ENCODE data around the gene CTNS.
A peak's percentile ranks its signal among the peaks of the same experiment; 100 is the strongest.

CTNS gene

DNA sequence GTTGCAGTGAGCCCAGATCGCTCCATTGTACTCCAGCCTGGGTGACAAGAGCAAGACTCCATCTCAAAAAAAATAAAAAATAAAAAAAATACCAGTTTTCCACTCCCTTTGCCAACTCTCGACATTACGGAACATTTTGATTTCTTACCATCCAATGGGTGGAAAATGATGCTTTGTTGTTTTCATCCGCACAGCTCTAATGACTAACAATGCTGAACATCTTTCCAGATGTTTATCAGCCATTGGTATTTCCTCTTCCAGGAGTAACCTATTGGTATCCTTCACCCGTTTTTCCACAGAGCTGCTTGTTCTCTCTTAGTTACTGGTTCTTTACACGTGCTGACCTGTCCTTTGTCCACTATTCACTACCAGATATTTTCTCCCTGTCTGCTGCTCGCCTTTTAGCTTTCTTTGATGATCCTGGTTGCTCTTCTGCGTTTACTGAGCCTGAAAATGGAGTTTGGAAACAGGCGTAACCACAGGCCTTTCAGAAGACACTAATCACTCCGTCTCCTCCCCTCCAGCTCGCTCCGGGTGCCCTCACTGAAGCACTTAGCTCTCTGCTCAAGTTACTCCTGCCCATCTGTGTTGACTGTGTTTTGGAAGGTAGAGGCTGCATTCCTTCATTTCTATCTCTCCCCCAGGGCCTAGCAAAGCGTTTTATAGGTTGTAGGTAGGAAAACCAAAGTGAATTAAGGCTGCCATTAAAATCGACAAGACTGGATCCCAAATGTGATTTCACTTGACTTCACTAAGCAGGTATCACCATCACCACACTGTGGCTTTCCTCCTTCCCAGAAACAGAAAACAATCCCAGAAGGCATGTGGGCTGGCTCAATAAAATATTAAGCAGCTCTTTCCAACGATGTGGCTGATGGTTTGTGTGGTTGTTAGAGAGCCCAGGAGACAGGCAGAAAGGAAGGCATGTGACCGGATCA, 9.5 kb upstream of the CTNS start:
- no peak for DNase-seq

DNA sequence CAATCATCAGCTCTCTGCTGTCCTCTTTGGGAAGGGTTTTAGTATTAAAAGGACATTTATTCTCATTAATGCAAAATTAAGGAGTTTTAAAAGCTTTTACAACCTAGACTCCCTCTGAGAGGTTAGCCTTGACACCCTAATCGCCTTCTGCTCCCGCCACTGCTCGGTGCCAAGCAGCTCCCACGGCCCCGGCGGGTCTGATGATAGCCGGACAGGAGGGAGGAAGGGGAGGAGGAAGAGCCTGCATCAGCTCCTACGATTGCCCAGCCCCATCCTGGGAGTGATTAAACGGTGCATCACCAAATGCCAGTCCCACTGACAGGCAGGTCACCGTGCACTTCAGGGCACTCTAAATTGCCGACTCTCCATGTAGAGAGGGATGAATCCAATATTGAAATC, 8.8 kb upstream of the CTNS start:
- DNase-seq, result no peak

DNA sequence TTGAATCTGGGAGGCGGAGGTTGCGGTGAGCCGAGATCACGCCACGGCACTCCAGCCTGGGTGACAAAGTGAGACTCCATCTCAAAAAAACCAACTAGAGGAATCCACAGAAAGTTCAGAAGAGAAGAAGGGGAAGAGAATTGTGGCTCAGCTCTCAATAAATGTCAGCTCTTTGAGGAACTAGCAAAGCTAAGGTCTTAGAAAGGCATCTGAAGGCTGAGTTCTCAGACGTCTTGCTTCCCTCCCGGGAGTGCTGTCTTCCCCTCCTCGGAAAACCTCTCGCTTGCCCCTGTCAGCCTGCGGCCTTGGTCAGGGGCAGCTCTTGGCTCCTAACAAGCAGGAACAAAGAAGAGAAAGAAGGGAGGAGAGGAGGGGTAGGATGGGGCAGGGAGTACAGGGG, 5.8 kb upstream of the CTNS start:
- no peak for DNase-seq

DNA sequence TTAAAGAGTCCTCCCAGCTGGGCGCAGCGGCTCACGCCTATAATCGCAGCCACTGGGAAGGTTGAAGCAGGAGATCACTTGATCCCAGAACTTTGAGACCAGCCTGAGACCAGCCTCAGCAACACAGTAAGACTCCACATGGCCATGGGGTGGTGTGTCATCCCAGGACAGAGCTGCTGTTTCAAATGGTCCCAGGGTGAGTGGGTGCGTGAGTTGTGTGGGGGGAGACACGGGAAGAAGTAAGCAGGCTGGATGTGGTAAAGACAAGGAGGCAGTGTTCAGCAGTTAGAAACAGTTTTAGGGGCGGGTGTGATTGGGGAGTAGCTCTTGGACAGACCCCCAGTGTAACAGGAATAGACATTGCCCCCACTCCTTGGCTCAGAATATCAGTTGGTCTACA, 4.3 kb upstream of the CTNS start:
- DNase-seq, result no peak

DNA sequence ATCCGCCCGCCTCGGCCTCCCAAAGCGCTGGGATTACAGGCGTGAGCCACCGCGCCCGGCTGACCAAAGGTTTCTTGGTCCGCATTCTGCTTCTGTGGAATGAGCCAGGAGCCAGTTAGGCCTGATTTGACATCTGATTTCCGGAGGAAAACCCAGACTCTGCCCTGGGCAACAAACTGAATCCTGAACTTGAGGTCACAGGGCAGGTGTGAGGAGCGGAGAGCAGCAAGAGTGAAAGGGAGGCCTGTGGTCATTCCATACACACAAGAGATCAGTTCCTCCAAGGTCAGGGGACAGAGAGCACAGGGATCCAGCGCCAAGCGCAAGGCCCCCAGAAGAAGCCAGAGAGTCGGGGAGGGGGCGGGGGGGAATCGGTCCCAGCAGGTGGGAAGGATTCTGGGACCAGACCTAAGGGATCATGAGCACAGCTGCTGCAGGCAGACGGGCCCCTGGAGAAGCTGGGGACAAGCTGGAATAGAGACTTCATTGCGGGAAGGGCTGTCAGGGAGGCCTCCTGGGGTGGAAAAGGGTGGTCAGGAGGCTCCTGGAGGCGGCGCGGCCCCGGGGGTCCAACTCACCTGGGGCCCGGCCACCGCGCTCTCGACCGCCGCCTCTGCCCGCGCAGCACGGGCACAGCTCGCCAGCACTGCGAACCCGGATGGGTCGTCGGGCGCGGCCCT, 946 bp upstream of the CTNS start:
- no peak for DNase-seq

DNA sequence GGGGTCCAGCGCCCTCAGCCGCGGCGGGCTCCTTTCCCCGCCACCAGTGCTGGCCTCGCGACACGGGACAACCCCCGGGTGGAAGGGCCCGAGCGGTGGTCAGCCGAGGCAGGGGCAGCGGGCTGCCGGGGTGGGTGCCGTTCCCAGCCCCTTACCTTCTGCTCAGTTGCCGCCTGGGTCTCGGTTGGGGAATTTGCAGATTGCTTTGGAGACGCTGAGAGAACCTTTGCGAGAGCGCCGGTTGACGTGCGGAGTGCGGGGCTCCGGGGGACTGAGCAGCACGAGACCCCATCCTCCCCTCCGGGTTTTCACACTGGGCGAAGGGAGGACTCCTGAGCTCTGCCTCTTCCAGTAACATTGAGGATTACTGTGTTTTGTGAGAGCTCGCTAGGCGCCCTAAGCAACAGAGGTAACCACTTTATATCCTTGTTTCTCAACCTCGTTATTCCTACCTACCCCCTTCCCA, 381 bp downstream of the CTNS start:
- no peak for DNase-seq

DNA sequence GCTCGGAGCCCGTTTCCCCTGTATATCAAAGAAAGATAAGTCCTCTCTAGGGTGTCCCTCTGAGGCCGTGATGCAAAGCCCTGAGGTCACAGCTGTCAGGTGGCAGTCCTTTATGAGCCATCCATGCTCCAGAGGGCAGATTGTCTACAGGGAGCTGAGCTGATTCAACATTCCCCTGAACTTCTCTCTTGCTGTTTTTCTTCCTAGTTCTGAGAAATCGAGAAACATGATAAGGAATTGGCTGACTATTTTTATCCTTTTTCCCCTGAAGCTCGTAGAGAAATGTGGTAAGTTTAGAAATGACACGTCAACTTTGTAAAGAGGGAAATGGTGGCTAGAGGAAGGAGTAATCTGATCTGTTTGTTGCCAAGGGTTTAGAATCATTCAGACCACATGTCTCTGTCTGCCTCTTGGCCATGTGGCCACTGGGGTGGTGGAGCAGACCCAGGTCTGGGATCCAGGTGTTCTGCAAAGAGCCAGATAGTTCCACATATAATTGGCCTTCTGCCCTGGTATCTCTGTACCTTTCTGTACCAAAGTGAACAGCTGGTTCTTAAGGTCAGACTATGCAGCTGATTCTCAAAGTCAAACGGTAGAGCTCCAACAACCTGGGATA, 3.5 kb downstream of the CTNS start:
- no peak for DNase-seq

DNA sequence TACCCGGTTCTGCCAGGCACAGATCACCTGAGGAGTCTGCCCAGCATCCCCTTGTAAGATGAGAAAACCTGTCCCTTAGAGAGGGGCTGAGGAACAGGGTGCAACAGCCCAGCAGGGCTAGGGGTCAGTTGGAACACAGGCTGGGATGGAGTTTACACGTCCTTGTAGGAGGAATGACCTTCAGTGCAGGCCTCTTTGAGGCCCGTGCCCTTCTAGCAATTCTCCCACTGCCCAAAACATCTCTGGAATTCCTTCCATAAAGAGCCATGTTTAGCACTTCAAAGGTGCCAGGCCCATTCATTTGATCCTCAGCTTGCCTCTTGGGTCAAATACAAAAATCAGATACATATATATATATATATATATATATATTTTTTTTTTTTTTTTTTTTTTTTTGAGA, 4.5 kb downstream of the CTNS start:
- DNase-seq, result no peak

DNA sequence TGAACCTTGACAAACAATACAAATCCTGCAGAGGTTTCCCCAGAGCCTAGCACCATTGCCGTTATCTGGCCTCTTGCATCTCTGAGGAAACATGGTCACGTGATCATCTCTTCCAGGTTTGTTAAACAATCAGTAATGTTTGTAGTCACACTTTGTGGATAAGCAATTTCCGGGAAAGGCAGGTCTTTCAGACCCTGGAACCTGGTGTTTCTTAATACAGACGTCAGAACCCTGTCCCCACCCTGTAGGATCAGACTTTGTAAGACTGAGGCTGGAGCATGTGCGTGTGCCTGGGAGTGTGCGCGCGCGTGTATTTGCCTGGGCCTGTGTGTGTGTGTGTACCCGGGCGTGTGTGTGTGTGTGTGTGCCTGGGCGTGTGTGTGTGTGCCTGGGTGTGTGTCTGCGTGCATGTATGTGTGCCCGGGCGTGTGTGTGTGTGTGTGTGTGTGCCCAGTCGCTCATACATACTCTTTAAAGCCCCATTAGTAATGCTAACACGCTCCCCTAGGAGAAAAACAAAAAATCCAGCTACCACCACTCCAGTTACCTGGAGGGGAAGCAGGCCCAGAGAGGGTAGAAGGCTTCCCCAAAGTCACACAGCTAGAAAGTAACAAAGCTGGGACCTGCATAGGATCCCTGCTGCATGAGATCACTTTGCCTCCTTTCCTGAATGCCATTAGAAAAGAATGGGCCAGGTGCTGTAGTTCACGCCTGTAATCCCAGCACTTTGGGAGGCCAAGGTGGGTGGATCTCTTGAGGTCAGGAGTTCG, 5.3 kb downstream of the CTNS start:
- DNase-seq, result no peak

DNA sequence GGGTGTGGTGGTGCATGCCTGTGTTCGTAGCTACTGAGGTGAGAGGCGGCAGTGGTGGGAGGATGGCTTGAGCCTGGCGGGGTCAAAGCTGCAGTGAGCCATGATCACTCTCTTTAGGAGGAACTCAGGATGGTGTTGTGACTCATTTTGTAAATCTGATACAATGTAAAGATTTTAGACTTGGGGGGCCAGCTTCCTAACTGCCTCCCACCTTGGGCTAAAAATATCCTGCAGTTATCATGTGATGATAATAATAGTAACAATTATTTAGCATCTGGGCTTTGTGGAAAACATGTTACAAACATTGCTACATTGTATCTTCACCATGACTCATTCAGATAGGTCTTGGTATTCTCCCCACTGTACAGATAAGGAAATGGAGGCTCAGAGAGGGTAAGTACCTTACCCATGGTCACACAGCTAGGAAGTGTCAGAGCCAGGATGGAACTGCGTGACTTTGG, 7.4 kb downstream of the CTNS start:
- DNase-seq, result no peak

DNA sequence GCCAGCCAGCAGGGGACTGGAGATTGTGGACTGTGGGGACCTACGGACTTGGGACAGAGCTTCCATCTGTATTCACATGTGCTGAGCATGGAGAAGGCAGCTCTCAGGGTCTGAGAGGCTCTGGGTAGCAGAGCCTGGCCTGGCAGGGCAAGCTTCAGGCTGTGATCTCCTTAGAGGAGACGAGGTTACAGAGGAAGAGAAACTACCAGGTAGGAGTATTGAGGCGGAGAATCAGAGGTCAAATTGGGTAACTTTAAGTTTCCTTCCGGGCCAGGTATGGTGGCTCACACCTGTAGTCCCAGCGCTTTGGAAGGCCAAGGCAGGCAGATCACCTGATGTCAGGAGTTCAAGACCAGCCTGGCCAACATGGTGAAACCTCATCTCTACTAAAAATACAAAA, 8.8 kb downstream of the CTNS start:
- no peak for DNase-seq

DNA sequence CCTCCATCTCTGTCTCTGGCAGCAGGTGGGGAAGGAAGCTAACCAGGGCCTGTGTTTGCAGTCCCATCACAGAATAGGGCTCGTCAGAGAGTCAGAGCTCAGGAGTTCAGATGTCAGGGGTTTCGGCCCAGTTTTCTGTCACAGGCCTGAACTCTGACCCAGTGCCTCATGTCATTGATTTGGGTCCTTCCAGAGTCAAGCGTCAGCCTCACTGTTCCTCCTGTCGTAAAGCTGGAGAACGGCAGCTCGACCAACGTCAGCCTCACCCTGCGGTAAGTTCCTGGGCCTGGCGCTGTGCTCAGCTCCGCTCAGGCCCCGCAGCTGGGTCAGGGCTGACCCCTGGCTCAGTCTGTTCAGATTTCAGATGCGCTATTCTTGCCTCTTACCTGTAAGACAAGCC, 10.7 kb downstream of the CTNS start:
- no peak for DNase-seq

DNA sequence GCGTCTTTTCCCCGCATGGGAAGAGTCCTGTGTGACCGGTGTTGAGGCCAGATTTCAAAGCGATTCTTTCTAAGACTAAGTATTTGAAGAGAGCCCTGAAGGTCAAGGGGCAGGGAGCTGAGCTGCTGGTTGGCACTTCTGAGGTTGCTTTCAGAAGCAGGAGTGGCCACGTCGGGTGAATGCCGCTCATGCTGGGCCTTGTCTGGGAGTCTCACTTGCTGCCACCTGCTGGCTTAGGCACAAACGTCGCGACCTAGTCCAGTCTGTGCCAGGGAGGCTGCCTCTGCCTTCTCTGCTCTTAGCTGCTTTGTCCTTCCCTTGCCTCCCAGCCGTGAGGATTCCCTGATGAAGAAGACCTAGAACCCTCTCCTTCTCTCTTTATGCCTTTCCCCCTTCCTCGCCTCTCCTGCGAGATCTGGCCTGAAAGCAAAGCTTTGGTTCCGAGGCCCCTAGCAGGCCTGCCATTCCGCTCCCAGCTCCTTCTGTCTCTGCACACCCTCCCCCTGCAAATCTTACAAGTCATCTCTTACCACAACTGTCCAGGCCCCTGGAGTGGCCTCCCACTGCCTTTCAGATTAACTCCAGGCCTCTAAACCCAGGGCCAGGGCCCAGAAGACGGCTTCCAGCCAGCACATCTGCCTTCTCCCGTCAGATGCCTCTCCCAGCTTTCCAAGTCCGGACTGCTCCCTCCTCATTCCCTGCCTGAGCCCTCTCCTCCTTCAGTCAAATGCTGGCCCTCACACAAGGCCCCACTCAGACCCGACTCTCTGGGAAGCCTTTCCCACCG, 11.4 kb downstream of the CTNS start:
- DNase-seq, result peak; percentile 74

DNA sequence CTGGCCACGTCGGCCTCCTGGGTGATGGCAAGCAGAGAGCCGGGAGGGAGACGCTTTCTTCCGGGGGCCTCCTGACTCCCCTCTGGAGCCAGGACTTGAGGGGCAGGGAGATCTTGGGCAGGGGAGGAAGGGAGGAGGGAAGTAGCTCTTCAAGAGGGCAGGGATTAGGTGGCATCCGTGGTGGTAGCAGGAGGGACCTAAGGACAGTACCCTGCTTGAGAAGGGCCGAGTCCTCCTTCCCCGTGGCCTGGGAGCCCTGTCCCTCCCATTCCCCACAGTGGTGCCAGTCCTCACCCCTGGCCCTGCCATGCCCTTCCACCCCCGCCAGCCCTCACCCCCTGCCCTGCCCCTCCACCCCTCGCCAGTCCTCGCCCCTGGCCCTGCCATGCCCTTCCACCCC, 19.2 kb downstream of the CTNS start:
- no peak for DNase-seq

DNA sequence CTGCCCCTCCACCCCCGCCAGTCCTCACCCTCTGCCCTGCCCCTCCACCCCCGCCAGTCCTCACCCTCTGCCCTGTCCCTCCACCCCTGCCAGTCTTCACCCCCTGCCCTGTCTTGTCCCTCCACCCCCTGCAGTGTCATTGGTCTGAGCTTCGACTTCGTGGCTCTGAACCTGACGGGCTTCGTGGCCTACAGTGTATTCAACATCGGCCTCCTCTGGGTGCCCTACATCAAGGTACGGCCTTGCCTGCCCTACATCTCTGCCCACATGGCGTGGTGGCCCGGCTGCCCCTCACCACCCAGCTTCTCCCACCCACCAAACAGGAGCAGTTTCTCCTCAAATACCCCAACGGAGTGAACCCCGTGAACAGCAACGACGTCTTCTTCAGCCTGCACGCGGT, 19.8 kb downstream of the CTNS start:
- DNase-seq, result no peak

DNA sequence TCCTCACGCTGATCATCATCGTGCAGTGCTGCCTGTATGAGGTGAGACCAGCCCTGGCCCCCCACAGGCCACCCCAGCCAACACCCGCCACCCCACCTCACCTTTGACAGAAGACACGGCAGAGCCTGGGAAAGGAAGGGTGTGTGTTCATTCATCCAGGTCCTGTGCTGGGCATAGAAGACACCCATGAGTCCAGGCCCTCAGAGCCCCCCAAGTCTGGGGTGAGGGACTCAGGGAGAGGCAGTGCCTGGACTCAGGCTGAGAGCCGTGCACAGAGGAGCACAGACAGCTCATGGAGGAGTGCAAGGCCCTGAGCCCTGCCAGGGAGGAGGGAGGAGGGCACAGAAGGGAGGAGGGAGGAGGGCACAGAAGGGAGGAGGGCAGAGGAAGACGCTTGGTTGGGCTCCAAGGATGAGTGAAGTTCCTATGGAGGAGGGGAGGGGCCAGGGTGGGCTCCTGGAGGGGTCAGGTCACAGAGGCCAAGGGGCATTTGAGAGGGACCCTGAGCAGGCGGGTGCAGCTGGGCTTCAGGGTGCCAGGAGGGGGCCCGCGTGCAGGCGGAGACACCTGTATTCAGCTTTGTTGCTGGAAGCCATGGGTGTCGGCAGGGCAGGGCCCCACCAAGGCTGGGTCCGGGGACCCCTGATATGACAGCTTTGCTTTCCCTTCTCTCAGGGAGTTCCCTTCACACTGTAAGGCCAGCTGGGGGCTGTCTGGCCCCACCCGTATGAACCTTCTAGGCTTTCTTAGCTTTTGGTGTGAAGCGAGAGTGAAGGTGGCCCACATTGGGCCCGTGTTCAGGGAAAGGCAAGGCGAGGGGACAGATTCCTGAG, 20.4 kb downstream of the CTNS start:
- no peak for DNase-seq

DNA sequence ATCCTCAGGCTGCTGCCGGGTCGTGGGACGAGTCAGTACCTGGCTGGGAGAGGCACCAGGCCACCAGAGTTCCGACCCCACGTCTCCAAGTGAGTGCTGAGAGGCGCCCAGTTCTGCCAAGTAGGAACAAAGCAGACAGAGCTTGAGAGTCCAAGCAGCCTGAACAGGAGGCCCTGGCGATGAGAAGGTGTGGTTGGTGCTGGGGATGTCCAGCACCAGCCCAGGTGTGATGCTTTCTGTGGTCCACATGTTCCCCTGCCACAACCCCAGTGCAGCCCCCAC, 21.0 kb downstream of the CTNS start:
- no peak for DNase-seq

DNA sequence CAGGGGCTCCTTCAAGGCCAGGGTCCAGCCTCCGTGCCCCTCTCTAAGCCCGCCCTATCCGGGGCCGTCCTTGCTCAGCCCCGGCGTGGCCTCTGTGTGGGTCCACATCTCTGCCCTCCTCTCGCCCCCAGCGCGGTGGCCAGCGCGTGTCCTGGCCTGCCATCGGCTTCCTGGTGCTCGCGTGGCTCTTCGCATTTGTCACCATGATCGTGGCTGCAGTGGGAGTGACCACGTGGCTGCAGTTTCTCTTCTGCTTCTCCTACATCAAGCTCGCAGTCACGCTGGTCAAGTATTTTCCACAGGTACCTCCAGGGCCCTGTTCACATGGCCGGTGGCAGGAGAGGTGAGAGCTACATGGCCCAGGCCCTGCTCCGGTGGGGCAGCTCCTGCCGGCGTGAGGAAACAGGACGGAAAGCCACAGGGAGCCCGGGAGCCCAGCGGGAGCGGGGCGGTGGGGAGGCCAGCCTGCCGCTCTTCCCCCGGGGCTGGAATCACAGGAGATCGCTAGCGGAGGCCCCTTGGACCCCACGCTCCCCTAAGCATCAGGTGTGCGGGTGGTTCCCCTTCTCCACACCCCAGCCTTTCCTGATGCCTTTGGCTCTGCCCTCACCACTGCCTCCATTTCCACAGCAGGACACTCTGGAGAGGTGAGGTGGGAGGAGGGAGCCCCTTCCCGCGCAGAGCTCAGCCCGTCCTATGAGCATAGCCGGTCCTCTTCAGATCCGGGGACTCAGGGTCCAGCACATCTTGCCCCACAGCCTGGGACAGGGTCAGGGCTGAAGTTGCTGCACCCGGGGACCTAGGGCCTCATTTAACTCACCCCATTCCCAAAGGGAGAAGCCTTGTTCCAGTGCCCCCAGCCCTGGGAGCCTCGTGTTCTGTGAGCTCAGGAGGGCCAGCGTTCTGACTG, 21.6 kb downstream of the CTNS start:
- DNase-seq, result no peak

DNA sequence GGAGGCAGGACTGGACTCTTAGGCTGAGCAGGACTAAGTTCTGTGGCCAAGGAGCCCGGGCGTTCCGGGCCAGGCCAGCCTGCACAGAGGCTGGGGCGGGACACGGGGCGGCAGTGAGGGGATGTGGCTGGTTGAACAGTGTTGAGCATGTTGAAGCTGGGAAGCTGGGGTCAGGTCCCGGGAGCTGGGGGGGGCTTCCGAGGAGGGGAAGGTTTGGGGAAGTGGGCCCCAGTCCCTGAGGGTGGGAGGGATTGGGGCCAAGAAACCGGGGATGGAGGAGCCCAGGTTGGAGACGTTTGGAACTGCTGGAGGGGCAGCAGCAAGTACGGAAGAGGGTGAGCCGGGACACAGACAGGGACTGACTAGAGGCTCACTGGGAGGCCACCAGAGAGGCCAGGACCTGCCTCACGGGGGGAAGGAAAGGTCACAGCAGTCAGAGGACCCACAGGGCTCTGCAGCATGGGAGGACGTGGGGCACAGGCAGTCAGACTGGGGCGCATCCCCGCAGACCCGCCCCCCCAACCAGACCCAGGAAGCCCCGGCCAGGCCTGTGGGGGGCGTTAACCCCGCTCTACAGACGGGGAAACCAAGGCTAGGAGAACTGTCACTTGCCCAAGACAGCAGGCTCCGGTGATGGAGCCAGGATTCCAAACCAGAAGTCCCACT, 22.4 kb downstream of the CTNS start:
- DNase-seq, result no peak
